Measurements from ENCODE around the gene PRR14. TPM values are rescaled to one million over a fixed set of nuclear protein-coding genes. Genes with fewer than 3 reads are reported as not detected.

The PRR14 gene
- total RNA-seq, 2 donors from 2014 or later: 37.5 to 66.7 TPM

GRCh38 chr16:30666681-30667080 is 15.9 kb downstream of the PRR14 start:
- TF ChIP-seq POLR2A (IDR thresholded peaks at IDR 0.05) (no peak), POLR2AphosphoS5 (IDR thresholded peaks at IDR 0.05) (no peak), CTCF (IDR thresholded peaks at IDR 0.05) (no peak)
- H3K4me1 ChIP-seq (replicated peaks): peaks cover 3% of the 10 kb centered on the region
- H3K27ac ChIP-seq: no peak overlapping the region
- DNase-seq (ENCODE audit: low spot score): no peak
- 85% methylated on average over 7 of the region's 7 CpGs for WGBS
- intact Hi-C loops (cut with DNase I): no loop called here
- H3K4me3 ChIP-seq: no peak overlapping the region
- no peaks in the 10 kb centered on the region for H3K27me3 ChIP-seq (replicated peaks; ENCODE audit: insufficient read depth)
- no peaks in the 10 kb centered on the region for H3K9me3 ChIP-seq
- peaks cover 15 to 47% of the 10 kb centered on the region in 2 donors for H3K36me3 ChIP-seq

- no peaks in the 10 kb centered on the region for H3K9me3 ChIP-seq
- intact Hi-C loops (cut with DNase I): no loop called here
These were observed 16.7 kb downstream of the PRR14 start for GRCh38 chr16:30667361-30667905.

GRCh38 chr16:30668393-30668792 is 17.6 kb downstream of the PRR14 start:
- no peaks in the 10 kb centered on the region for H3K4me1 ChIP-seq (replicated peaks)
- H3K27ac ChIP-seq: no peak overlapping the region
- H3K27me3 ChIP-seq (replicated peaks; ENCODE audit: insufficient read depth): no peaks in the 10 kb centered on the region
- H3K9me3 ChIP-seq: no peaks in the 10 kb centered on the region
- intact Hi-C loops (cut with DNase I): no loop called here
- TF ChIP-seq POLR2A (IDR thresholded peaks at IDR 0.05) (no peak), CTCF (IDR thresholded peaks at IDR 0.05) (no peak)
- 88% methylated on average over 12 of the region's 12 CpGs for WGBS
- DNase-seq (ENCODE audit: low spot score): no peak
- H3K4me3 ChIP-seq: no peak overlapping the region
- H3K36me3 ChIP-seq: peaks cover 10 to 47% of the 10 kb centered on the region in 2 donors

More at GRCh38 chr16:30667361-30667905, 16.7 kb downstream of the PRR14 start:
- WGBS: 90% methylated on average over 11 of the region's 11 CpGs
- peaks cover 15 to 47% of the 10 kb centered on the region in 2 donors for H3K36me3 ChIP-seq
- no peak overlapping the region for H3K4me3 ChIP-seq
- no peaks in the 10 kb centered on the region for H3K4me1 ChIP-seq (replicated peaks)
- DNase-seq (ENCODE audit: low spot score): no peak
- no peaks in the 10 kb centered on the region for H3K27me3 ChIP-seq (replicated peaks; ENCODE audit: insufficient read depth)
- H3K27ac ChIP-seq: no peak overlapping the region
- TF ChIP-seq CTCF (IDR thresholded peaks at IDR 0.05) (no peak), POLR2A (IDR thresholded peaks at IDR 0.05) (no peak), POLR2AphosphoS5 (IDR thresholded peaks at IDR 0.05) (no peak)

GRCh38 chr16:30669026-30669902 is 18.5 kb downstream of the PRR14 start:
- H3K27ac ChIP-seq: no peak overlapping the region
- TF ChIP-seq CTCF (IDR thresholded peaks at IDR 0.05) (no peak), POLR2AphosphoS5 (IDR thresholded peaks at IDR 0.05) (no peak), POLR2A (IDR thresholded peaks at IDR 0.05) (no peak)
- H3K4me1 ChIP-seq (replicated peaks): no peaks in the 10 kb centered on the region
- H3K27me3 ChIP-seq (replicated peaks; ENCODE audit: insufficient read depth): no peaks in the 10 kb centered on the region
- H3K9me3 ChIP-seq: no peaks in the 10 kb centered on the region
- no peak overlapping the region for H3K4me3 ChIP-seq
- peaks cover 10 to 47% of the 10 kb centered on the region in 2 donors for H3K36me3 ChIP-seq
- intact Hi-C loops (cut with DNase I): no loop called here
- DNase-seq (ENCODE audit: low spot score): no peak
- WGBS: 87% methylated on average over 41 of the region's 41 CpGs

All from prostate gland (tissue), 2 donors.